ENCODE results near the gene DCAF5.

The DCAF5 gene

GRCh38 chr14:69154779-69155178, 1.9 kb upstream of the DCAF5 start:
- H3K4me1 ChIP-seq (ENCODE audit: insufficient read depth, low read length), result no peaks in the 10 kb centered on the region
- H3K9ac ChIP-seq (ENCODE audit: low read depth, low read length), result no peak overlapping the region
- H3K9me3 ChIP-seq (ENCODE audit: control insufficient read depth, insufficient read depth, low read length), result no peaks in the 10 kb centered on the region
- H3K36me3 ChIP-seq (ENCODE audit: insufficient read depth, low read length), result no peaks in the 10 kb centered on the region

- Histone ChIP-seq H3K36me3 (ENCODE audit: insufficient read depth, low read length) (no peaks in the 10 kb centered on the region), H3K4me1 (ENCODE audit: insufficient read depth, low read length) (no peaks in the 10 kb centered on the region), H3K9ac (ENCODE audit: low read depth, low read length) (peak overlapping the region; percentile 76), H3K9me3 (ENCODE audit: control insufficient read depth, insufficient read depth, low read length) (no peaks in the 10 kb centered on the region)
Observed at GRCh38 chr14:69153873-69154270, 953 bp upstream of the DCAF5 start.

DNA sequence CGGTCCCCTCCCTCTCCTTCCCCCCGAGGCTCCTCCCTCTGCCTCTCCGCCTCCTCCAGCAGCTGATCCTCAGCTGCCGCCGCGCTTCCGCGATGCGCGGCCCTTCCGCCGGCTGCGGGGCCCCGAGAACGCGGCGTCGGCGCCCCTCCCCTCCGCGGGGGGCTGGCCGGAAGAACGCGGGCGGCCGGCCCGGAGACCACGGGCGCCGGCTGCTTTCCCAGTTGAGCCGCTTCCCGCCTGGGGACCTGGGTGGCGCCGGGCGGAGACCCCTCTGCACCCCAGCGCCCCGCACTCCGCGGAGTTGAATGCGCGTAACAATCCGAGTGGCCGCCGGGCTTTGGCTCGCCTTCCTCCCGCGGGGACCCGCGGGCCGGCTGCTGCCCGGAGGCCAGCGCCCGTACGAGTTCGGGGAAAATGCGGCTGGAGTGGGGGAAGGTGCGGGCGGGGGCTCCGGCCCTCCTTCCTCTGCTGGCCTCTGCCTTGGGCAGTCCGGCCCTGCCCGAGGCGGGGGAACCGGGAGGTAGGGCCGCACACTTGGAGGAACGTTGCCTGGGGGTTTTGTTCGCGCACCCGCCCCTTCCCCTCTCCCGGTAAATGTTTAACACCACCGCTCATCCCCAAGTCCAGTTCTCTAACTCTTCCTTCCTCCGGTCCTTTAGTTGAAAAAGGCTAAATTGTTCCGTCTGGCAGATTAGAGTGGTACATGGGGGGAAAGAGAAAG, 393 bp upstream of the DCAF5 start:
- Histone ChIP-seq H3K9ac (ENCODE audit: low read depth, low read length) (peak overlapping the region; percentile 76), H3K9me3 (ENCODE audit: control insufficient read depth, insufficient read depth, low read length) (no peaks in the 10 kb centered on the region), H3K4me1 (ENCODE audit: insufficient read depth, low read length) (no peaks in the 10 kb centered on the region), H3K36me3 (ENCODE audit: insufficient read depth, low read length) (no peaks in the 10 kb centered on the region)

- Histone ChIP-seq H3K9ac (ENCODE audit: low read depth, low read length) (peak overlapping the region; percentile 76), H3K4me1 (ENCODE audit: insufficient read depth, low read length) (no peaks in the 10 kb centered on the region), H3K9me3 (ENCODE audit: control insufficient read depth, insufficient read depth, low read length) (no peaks in the 10 kb centered on the region), H3K36me3 (ENCODE audit: insufficient read depth, low read length) (no peaks in the 10 kb centered on the region)
Observed at GRCh38 chr14:69152181-69152901, 578 bp downstream of the DCAF5 start.

DNA sequence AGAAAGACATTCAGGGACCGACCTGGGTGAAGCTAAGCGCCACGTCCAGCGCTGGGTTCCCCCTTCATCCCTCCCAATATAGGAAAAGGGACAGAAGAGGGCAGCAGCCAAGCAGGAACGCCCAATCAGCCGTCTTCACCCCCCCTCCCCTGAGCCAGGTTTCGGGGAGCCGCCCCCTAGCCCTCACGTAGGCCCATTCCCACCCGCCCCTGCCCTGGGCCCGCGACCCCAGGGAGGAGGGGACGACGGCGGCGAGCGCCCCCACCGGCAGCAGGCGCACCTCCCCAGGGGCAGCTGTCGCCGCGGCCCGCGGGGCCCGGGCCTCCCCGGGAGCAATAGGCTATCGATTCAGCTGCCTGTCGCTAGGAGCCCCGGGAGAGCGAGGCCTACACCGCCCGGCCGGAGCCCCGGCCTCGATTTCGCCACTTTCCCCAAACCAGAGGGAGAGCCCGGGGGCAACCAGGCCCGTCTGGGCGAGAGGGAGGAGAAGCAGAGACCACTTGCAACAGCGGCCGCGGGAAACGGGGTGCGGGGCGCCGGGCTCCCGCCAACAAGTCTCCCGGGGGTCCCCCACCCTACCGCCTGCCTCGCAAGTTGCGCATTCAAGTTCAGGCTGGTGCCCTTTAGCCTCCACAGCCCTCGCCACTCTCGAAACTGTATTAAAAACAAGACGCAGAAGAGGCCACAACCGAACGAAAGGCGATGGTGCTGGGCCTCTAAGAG, 1.3 kb downstream of the DCAF5 start:
- Histone ChIP-seq H3K9ac (ENCODE audit: low read depth, low read length) (peak overlapping the region; percentile 75), H3K4me1 (ENCODE audit: insufficient read depth, low read length) (no peaks in the 10 kb centered on the region), H3K9me3 (ENCODE audit: control insufficient read depth, insufficient read depth, low read length) (no peaks in the 10 kb centered on the region), H3K36me3 (ENCODE audit: insufficient read depth, low read length) (no peaks in the 10 kb centered on the region)

DNA sequence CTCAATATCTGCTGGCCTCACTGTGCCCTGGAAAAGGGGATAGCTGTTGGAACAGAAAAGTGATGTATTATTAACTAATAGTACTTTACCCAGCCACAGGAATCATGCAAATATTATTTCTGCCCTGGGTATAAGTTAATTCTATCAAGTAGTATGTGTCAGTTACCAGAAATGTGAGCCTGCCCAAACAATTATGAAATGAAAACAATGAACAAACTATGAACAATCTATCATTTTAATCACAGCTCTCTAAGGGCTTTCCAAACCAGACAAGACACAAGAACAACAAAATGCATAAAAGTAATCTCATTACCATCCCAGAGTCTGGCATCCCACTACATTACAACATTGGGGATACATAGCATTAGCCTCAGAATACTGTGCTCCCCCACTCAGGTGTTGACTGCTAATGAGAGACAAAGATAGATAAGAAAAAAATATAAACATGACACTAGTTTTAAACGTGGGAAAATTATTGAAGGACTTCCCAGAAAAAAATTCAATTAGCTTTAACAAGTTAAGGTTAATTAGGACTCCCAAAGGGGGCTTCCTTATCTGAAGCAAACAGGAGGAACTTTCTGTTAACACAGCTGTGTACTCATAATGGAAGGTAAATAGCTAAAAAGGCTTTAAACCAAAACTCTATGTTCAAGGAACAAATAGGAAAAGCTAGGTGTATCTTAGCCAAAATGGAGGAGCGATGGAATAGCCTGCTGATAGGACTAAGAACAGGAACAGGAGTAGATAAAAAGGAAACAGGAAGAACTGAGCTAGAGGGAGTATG, 3.3 kb downstream of the DCAF5 start:
- H3K9ac ChIP-seq (ENCODE audit: low read depth, low read length), result no peak overlapping the region
- H3K4me1 ChIP-seq (ENCODE audit: insufficient read depth, low read length), result no peaks in the 10 kb centered on the region
- H3K9me3 ChIP-seq (ENCODE audit: control insufficient read depth, insufficient read depth, low read length), result no peaks in the 10 kb centered on the region
- no peaks in the 10 kb centered on the region for H3K36me3 ChIP-seq (ENCODE audit: insufficient read depth, low read length)

GRCh38 chr14:69142101-69142500, 10.8 kb downstream of the DCAF5 start:
- H3K4me1 ChIP-seq (ENCODE audit: insufficient read depth, low read length), result peaks cover 16% of the 10 kb centered on the region
- H3K9ac ChIP-seq (ENCODE audit: low read depth, low read length), result no peak overlapping the region
- no peaks in the 10 kb centered on the region for H3K36me3 ChIP-seq (ENCODE audit: insufficient read depth, low read length)
- no peaks in the 10 kb centered on the region for H3K9me3 ChIP-seq (ENCODE audit: control insufficient read depth, insufficient read depth, low read length)

DNA sequence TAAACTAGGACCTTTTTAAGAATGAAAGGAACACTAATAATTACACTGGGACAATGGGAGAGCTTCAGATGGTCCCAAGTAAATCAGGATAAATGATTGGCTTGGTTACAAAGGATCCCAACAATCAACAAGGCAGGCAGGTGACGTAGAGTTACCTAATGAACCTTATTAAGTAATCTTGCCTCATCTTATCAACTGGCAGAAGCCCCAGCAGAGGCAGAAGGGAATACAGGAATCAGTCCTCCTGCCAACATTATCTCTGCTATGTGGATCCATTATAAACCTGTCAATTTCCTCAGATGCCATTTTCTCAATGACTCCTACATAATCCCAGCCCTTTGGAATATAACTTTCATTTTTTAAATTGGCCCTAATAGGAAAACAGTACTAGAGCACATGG, 11.4 kb downstream of the DCAF5 start:
- no peak overlapping the region for H3K9ac ChIP-seq (ENCODE audit: low read depth, low read length)
- no peaks in the 10 kb centered on the region for H3K9me3 ChIP-seq (ENCODE audit: control insufficient read depth, insufficient read depth, low read length)
- no peaks in the 10 kb centered on the region for H3K36me3 ChIP-seq (ENCODE audit: insufficient read depth, low read length)
- peaks cover 16% of the 10 kb centered on the region for H3K4me1 ChIP-seq (ENCODE audit: insufficient read depth, low read length)

- Histone ChIP-seq H3K36me3 (ENCODE audit: insufficient read depth, low read length) (no peaks in the 10 kb centered on the region), H3K4me1 (ENCODE audit: insufficient read depth, low read length) (peaks cover 16% of the 10 kb centered on the region)
Observed at GRCh38 chr14:69139743-69140142, 13.2 kb downstream of the DCAF5 start.

GRCh38 chr14:69137843-69138535, 14.9 kb downstream of the DCAF5 start:
- Histone ChIP-seq H3K9ac (ENCODE audit: low read depth, low read length) (no peak overlapping the region), H3K36me3 (ENCODE audit: insufficient read depth, low read length) (no peaks in the 10 kb centered on the region), H3K9me3 (ENCODE audit: control insufficient read depth, insufficient read depth, low read length) (no peaks in the 10 kb centered on the region), H3K4me1 (ENCODE audit: insufficient read depth, low read length) (peaks cover 24% of the 10 kb centered on the region)

More at GRCh38 chr14:69139743-69140142, 13.2 kb downstream of the DCAF5 start:
- Histone ChIP-seq H3K9ac (ENCODE audit: low read depth, low read length) (no peak overlapping the region), H3K9me3 (ENCODE audit: control insufficient read depth, insufficient read depth, low read length) (no peaks in the 10 kb centered on the region)

GRCh38 chr14:69137416-69137815, 15.5 kb downstream of the DCAF5 start:
- Histone ChIP-seq H3K4me1 (ENCODE audit: insufficient read depth, low read length) (peaks cover 28% of the 10 kb centered on the region), H3K9me3 (ENCODE audit: control insufficient read depth, insufficient read depth, low read length) (no peaks in the 10 kb centered on the region), H3K9ac (ENCODE audit: low read depth, low read length) (no peak overlapping the region), H3K36me3 (ENCODE audit: insufficient read depth, low read length) (no peaks in the 10 kb centered on the region)

DNA sequence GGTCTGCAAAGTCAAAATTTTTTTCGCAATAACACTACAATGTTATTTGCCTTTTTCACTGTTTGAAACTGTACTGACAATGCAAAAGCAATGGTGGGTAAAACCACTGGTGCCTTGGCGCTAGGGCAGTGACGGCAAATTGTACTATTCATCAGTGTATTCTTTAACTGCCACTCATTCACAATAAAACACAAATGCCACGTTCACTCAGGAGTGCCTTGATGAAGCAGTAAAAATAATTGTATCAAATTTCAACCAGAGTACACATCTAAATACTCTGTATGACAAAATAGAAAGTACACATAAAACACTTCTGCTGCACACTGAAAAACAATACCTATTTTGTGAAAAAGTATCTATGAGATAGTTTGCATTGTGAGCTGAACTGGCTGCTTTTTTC, 17.8 kb downstream of the DCAF5 start:
- no peaks in the 10 kb centered on the region for H3K36me3 ChIP-seq (ENCODE audit: insufficient read depth, low read length)
- no peaks in the 10 kb centered on the region for H3K9me3 ChIP-seq (ENCODE audit: control insufficient read depth, insufficient read depth, low read length)
- peaks cover 29% of the 10 kb centered on the region for H3K4me1 ChIP-seq (ENCODE audit: insufficient read depth, low read length)
- H3K9ac ChIP-seq (ENCODE audit: low read depth, low read length), result no peak overlapping the region

GRCh38 chr14:69133206-69134125, 19.5 kb downstream of the DCAF5 start:
- Histone ChIP-seq H3K9ac (ENCODE audit: low read depth, low read length) (no peak overlapping the region), H3K4me1 (ENCODE audit: insufficient read depth, low read length) (peaks cover 37% of the 10 kb centered on the region), H3K9me3 (ENCODE audit: control insufficient read depth, insufficient read depth, low read length) (no peaks in the 10 kb centered on the region), H3K36me3 (ENCODE audit: insufficient read depth, low read length) (no peaks in the 10 kb centered on the region)
